ENCODE measurements around the gene GRIN2C. TPM values are rescaled to one million over a fixed set of nuclear protein-coding genes. Genes with fewer than 3 reads are reported as not detected.

GRIN2C gene
- total RNA-seq, 2 experiments from 2014 or later, result 0.45 TPM; not detected in 1

DNA sequence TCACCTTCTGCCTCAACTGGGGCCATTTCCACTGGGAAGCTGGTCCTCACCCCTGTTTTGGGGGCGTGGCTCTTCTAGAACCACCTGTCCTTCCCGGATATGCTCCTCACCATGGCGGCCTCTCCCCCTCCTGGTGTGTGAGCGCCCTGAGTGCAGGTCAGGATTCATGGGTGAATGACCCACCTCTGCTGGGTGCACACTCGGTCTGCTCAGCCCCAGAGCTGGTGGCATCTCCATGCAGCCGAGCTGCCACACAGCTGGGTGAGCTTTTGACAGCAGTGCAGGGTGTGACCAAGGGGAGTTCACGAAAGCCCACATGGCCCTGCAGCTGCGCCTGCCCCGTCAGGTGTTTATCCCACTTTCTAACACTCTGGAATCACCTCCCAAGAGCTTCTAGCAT, 27.3 kb downstream of the GRIN2C start:
- H3K27ac Mint-ChIP-seq, result no peak overlapping the region

DNA sequence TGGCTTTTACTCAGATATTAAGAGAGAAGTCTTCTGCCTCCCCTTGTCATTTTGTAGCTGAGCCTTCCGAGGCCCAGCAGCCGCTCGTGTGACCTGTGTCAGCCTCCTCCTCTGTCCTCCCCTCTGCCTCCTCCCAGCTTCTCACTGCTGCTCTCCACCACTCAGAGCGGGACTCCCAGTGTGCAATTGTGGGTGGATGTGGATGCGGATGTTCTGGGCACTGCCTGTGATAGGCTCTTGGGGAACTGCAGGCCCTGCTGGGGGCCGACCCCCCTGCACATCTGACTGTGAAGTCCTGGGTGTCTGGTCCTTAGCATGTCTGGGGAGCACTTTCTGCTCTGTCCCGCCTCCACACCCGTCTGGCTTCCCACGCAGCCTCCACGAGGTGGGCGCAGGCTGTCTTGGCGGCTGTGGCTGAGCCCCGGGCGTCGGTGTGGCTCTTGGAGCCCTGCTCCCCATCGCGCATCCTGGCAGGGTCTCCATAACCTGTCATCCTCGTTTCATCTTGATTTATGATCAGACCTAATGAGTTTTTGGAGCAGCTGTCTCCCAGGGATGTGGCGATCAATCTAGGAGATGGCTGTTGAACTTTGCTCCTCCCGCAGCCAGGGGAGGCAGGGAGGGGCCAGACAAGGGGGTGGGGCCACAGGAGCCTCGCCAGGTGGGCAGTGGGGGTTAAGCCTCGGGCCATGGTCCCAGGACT, 28.1 kb downstream of the GRIN2C start:
- ChIA-PET POLR2A (no interaction called here), CTCF (no interaction called here)
- no peaks in the 10 kb centered on the region for H3K27me3 Mint-ChIP-seq
- H3K4me3 Mint-ChIP-seq, result no peak overlapping the region
- no peak for DNase-seq
- no peaks in the 10 kb centered on the region for H3K4me1 Mint-ChIP-seq
- peaks cover 8% of the 10 kb centered on the region for H3K36me3 Mint-ChIP-seq (ENCODE audit: low read depth)
- no peak overlapping the region for H3K27ac Mint-ChIP-seq
- no peaks in the 10 kb centered on the region for H3K9me3 Mint-ChIP-seq

More for the DNA sequence above, 27.3 kb downstream of the GRIN2C start:
- no peak for DNase-seq
- ChIA-PET POLR2A (interaction anchor here (1.4 kb wide), 1 partner anchor 11 kb away, joined by 4 read pairs; no protein-coding TSS in a partner anchor), CTCF (no interaction called here)
- Mint-ChIP-seq H3K27me3 (no peaks in the 10 kb centered on the region), H3K4me1 (no peaks in the 10 kb centered on the region), H3K4me3 (no peak overlapping the region), H3K9me3 (no peaks in the 10 kb centered on the region), H3K36me3 (ENCODE audit: low read depth) (peaks cover 12% of the 10 kb centered on the region)

- no peaks in the 10 kb centered on the region for H3K27me3 Mint-ChIP-seq
- H3K9me3 Mint-ChIP-seq, result no peaks in the 10 kb centered on the region
- no peak overlapping the region for H3K27ac Mint-ChIP-seq
- POLR2A ChIA-PET, result no interaction called here
- no peaks in the 10 kb centered on the region for H3K4me1 Mint-ChIP-seq
- peaks cover 1% of the 10 kb centered on the region for H3K36me3 Mint-ChIP-seq (ENCODE audit: low read depth)
- CTCF ChIA-PET, result no interaction called here
- DNase-seq, result no peak
- H3K4me3 Mint-ChIP-seq, result no peak overlapping the region
Observed at GRCh38 chr17:74830861-74831260, 28.8 kb downstream of the GRIN2C start.

DNA sequence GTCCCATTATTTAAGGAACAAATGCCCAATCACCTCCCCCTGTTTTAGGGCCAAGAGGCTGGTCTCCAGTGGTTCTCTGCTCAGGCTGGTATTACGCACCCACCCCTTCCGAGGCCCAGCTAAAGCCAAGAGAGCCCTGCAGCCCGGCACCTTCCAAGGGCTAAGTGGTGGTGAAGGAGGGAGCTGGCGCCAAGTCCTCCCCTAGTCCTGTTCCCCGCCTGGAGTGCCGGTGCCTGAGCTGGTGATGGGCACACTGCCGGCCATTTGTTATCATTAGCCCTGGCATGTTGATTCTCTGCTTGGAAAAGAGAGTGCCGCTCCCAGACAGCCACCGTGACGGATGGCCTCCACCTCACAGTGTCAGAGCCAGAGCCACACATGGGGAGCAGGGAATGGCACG, 31.9 kb downstream of the GRIN2C start:
- Mint-ChIP-seq H3K27ac (no peak overlapping the region), H3K9me3 (no peaks in the 10 kb centered on the region), H3K4me1 (no peaks in the 10 kb centered on the region), H3K4me3 (no peak overlapping the region), H3K36me3 (ENCODE audit: low read depth) (no peaks in the 10 kb centered on the region), H3K27me3 (no peaks in the 10 kb centered on the region)
- CTCF ChIA-PET, result no interaction called here
- POLR2A ChIA-PET, result no interaction called here
- no peak for DNase-seq

GRCh38 chr17:74825952-74826719, 33.5 kb downstream of the GRIN2C start:
- H3K27ac Mint-ChIP-seq, result no peak overlapping the region
- CTCF ChIA-PET, result no interaction called here

DNA sequence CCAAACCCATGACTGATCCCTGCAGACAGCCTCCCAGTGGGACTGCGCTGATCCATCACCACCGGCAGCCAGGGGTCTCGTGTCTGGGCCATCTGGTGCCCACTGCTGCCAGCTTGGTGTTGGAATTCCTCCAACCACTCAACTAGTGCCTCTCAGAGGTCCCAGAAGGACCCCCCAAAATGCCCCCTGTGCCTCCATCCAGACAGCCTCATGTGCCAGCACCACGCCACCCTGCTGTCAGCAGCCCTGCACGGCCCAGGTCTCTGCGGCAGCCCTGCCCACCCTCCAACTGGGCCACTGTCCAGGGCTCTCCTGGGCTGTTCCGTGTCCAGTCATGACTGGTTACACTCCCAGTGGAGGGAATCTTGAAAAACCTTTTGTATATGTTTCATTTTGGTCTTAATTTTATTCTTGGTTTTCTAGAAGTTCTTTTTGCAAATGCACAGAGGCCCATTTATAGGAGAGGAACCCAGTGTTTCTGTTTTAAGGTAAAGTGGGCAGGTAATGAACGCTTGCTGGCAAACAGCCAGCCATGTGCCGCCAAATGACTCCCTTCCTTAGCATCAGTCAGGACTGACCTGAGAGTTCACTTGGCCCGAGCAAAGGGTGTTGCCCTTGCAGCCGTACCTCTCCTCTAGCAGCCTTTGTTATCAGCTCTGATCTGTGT, 34.6 kb downstream of the GRIN2C start:
- DNase-seq, result no peak
- no peak overlapping the region for H3K27ac Mint-ChIP-seq
- POLR2A ChIA-PET, result no interaction called here
- H3K4me1 Mint-ChIP-seq, result no peaks in the 10 kb centered on the region
- CTCF ChIA-PET, result no interaction called here
- H3K27me3 Mint-ChIP-seq, result no peaks in the 10 kb centered on the region
- H3K4me3 Mint-ChIP-seq, result no peak overlapping the region
- no peaks in the 10 kb centered on the region for H3K9me3 Mint-ChIP-seq
- H3K36me3 Mint-ChIP-seq (ENCODE audit: low read depth), result peaks cover 6% of the 10 kb centered on the region

More at GRCh38 chr17:74825952-74826719, 33.5 kb downstream of the GRIN2C start:
- Mint-ChIP-seq H3K4me1 (no peaks in the 10 kb centered on the region), H3K36me3 (ENCODE audit: low read depth) (peaks cover 1% of the 10 kb centered on the region), H3K27me3 (no peaks in the 10 kb centered on the region), H3K9me3 (no peaks in the 10 kb centered on the region), H3K4me3 (no peak overlapping the region)
- DNase-seq, result no peak
- POLR2A ChIA-PET, result no interaction called here

DNA sequence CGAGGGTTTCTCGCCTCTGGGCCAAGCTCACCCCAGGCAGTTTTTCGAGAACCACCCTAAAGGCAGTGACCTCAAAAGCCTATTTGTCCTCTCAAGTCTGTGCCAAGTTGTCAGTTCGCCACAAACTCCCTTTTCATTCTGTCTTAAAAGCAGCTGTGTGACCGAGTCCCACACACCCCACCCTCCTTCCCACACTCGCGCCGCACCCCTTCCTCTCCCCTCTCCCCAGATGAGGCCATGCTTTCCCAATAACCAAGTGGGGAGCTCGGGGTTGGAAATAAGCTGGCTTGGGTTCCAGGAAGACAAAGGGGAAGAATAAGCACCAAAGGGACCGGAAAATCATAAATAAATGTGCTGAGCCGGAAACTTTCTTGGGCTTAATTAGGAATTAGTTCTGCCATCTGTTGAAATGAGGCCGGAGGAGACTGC, 36.7 kb downstream of the GRIN2C start:
- Mint-ChIP-seq H3K9me3 (no peaks in the 10 kb centered on the region), H3K4me3 (no peak overlapping the region), H3K27me3 (no peaks in the 10 kb centered on the region), H3K27ac (no peak overlapping the region), H3K4me1 (no peaks in the 10 kb centered on the region), H3K36me3 (ENCODE audit: low read depth) (peaks cover 11% of the 10 kb centered on the region)
- CTCF ChIA-PET, result no interaction called here
- DNase-seq, result no peak
- POLR2A ChIA-PET, result no interaction called here

DNA sequence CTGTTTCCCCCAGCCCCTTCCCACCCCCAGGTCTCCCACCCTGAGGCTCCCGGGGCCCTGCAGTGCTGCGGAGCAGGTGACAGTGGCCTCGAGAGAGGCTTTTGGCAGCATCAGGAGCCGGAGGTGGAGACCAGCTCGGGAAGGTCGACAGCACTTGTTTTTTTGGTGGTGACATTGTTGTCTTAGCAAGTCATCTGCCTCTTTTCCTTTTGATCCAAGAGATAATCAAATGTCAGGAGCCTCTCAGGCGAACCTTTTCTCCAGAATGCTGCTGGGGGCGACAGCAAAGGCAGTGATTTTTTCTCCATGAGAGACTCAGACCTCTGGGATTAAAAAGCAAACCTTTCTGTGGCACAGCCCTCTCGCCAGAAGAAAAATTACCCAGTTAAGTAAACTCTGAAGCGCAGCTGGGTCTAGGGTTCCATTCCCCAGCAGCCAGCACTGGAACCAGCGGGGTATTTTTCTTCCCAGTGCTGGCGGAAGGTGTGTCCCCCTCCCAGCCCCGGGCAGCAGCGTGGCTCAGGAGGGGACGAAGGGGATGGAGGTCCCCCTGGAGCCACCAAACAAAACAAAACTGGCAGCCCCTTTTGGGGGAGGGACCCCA, 37.2 kb downstream of the GRIN2C start:
- ChIA-PET CTCF (no interaction called here), POLR2A (no interaction called here)
- H3K36me3 Mint-ChIP-seq (ENCODE audit: low read depth), result peaks cover 11% of the 10 kb centered on the region

GRCh38 chr17:74821655-74822334, 37.9 kb downstream of the GRIN2C start:
- H3K27ac Mint-ChIP-seq, result no peak overlapping the region

More for the DNA sequence above, 37.2 kb downstream of the GRIN2C start:
- DNase-seq, result no peak
- H3K4me3 Mint-ChIP-seq, result no peak overlapping the region
- H3K9me3 Mint-ChIP-seq, result no peaks in the 10 kb centered on the region
- no peaks in the 10 kb centered on the region for H3K4me1 Mint-ChIP-seq
- H3K27me3 Mint-ChIP-seq, result no peaks in the 10 kb centered on the region
- no peak overlapping the region for H3K27ac Mint-ChIP-seq

DNA sequence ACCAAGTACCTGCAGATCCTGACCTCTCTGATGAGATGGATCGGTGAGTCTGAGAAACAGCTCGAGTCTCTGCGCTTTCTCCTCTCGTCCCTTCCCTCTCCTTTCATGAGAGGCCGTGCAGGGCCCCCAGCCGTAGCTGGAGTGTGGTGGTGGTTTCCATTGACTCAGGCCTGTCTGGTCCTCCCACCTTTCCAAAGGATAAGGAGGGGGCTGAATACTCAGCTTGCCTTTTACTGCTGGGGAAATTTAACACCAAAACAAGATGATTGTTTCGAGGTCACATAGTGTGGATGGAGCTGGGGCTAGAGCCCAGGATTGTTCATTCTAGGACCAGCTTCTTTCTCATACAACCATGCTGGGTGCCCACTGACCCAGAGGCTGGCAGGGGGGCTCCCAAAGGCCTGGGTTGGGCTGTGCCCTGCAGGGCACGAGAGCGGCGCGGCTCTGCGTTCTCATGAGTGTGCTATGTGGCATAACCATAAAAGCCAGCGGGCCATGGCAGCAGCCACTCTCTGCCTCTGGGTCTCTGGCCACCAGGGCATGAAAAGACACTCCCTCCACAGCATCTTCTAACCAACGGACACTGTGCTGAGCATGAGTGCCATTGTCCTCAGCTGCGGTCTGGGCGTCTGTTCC, 39.8 kb downstream of the GRIN2C start:
- ChIA-PET CTCF (interaction anchor here (0.6 to 1.3 kb wide), 2 partner anchors 42 to 617 kb away, joined by 4 to 6 read pairs; no protein-coding TSS in a partner anchor), POLR2A (no interaction called here)
- Mint-ChIP-seq H3K4me3 (no peak overlapping the region), H3K4me1 (peaks cover 9% of the 10 kb centered on the region), H3K36me3 (ENCODE audit: low read depth) (peaks cover 14% of the 10 kb centered on the region), H3K27ac (no peak overlapping the region), H3K27me3 (no peaks in the 10 kb centered on the region), H3K9me3 (no peaks in the 10 kb centered on the region)
- no peak for DNase-seq

More at GRCh38 chr17:74821655-74822334, 37.9 kb downstream of the GRIN2C start:
- H3K27me3 Mint-ChIP-seq, result no peaks in the 10 kb centered on the region
- no peak for DNase-seq
- ChIA-PET CTCF (no interaction called here), POLR2A (no interaction called here)
- H3K4me3 Mint-ChIP-seq, result no peak overlapping the region
- H3K9me3 Mint-ChIP-seq, result no peaks in the 10 kb centered on the region
- H3K4me1 Mint-ChIP-seq, result no peaks in the 10 kb centered on the region
- peaks cover 11% of the 10 kb centered on the region for H3K36me3 Mint-ChIP-seq (ENCODE audit: low read depth)

DNA sequence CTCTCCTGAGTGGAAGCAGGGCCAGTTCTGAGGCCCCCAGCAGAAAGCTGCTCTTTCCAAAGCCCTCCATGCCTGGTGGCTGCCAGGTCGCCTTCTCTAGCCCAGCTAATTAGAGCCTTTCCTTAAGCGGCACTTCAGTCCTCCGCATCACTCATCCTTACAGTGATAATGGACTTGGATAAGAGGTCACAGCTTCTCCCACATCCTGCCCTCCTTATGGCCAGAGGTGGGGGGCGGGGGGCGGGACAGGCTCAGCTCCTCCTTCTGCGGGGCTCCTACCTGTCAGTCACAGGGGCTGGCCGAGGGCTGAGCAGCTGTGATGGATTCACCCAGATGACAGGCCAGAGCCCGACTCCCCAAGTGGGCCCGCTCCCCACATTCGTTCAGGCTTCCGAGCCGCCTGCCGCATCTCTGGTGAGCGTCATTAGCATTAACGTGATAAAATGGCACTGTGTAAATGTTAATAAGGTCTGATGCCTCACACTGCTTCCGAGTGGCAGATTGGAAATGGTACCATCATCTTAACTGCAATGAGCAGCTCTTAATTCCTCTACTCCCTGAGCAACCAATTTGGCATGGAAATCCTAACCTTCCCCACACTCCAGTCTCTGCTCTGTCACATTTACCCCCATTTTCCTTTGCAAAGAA, 41.3 kb downstream of the GRIN2C start:
- H3K36me3 Mint-ChIP-seq (ENCODE audit: low read depth), result peaks cover 19% of the 10 kb centered on the region
- H3K27ac Mint-ChIP-seq, result no peak overlapping the region
- H3K9me3 Mint-ChIP-seq, result no peaks in the 10 kb centered on the region
- no peak for DNase-seq
- ChIA-PET CTCF (no interaction called here), POLR2A (no interaction called here)
- H3K27me3 Mint-ChIP-seq, result no peaks in the 10 kb centered on the region
- H3K4me3 Mint-ChIP-seq, result no peak overlapping the region
- H3K4me1 Mint-ChIP-seq, result peaks cover 13% of the 10 kb centered on the region

- H3K36me3 Mint-ChIP-seq (ENCODE audit: low read depth), result peaks cover 23% of the 10 kb centered on the region
- ChIA-PET POLR2A (no interaction called here), CTCF (no interaction called here)
Observed at GRCh38 chr17:74816905-74817620, 42.6 kb downstream of the GRIN2C start.

More at GRCh38 chr17:74816905-74817620, 42.6 kb downstream of the GRIN2C start:
- peaks cover 13% of the 10 kb centered on the region for H3K4me1 Mint-ChIP-seq
- H3K4me3 Mint-ChIP-seq, result no peak overlapping the region
- H3K27ac Mint-ChIP-seq, result no peak overlapping the region
- H3K27me3 Mint-ChIP-seq, result no peaks in the 10 kb centered on the region
- no peaks in the 10 kb centered on the region for H3K9me3 Mint-ChIP-seq
- no peak for DNase-seq
